Keratinocyte (primary cell): ENCODE data around the gene APBB2.

Source experiments
- CTCF ChIP-seq, 3 experiments: IDR thresholded peaks in 1 of 3; conservative IDR thresholded peaks in 1 of 3; optimal IDR thresholded peaks in 1 of 3; 2 replicates in 2 of 3; 3 replicates in 1 of 3; pipeline versions ENCODE3 to v1.5.1; 2011; ENCODE audit warnings: low read length in 3 of 3, mild to moderate bottlenecking in 3 of 3, moderate library complexity in 2 of 3, control low read depth in 1 of 3, inconsistent platforms in 1 of 3; ENCODE audit not compliant: insufficient read depth in 2 of 3; ENCODE audit errors: extremely low read depth in 1 of 3
- EZH2 ChIP-seq: IDR thresholded peaks from one replicate; pipeline ENCODE4 v1.6.1; 2012; ENCODE audit warnings: inconsistent platforms, mild to moderate bottlenecking, low read length, moderate library complexity

GRCh38 chr4:41202820-41203568 lies 11.3 kb downstream of the APBB2 start:
- TF ChIP-seq CTCF (optimal IDR thresholded peaks at IDR 0.05 in 1 of 3, IDR thresholded peaks at IDR 0.05 in 1 of 3, conservative IDR thresholded peaks at IDR 0.05 in 1 of 3; ENCODE audit: extremely low read depth in 1 of 3, insufficient read depth in 2 of 3, low read length in 3 of 3) (no peak), EZH2 (no peak)
